ENCODE measurements around the gene EDN1.

The EDN1 gene

GRCh38 chr6:12294851-12295536 lies 4.8 kb downstream of the EDN1 start:
- no peaks in the 10 kb centered on the region for H3K36me3 ChIP-seq (ENCODE audit: low read length)
- no peaks in the 10 kb centered on the region for H4K20me1 ChIP-seq (ENCODE audit: low read depth, low read length)
- no peak overlapping the region for H2AFZ ChIP-seq (ENCODE audit: low read depth, low read length, severe bottlenecking)
- no peak overlapping the region for H3K27ac ChIP-seq (ENCODE audit: low read depth, low read length)
- no peaks in the 10 kb centered on the region for H3F3A ChIP-seq (ENCODE audit: insufficient read depth)
- no peaks in the 10 kb centered on the region for H3K9me2 ChIP-seq (replicated peaks; ENCODE audit: insufficient read depth, low read length)
- H3K9ac ChIP-seq (ENCODE audit: low read length): no peak overlapping the region
- TF ChIP-seq EZH2phosphoT487 (conservative IDR thresholded peaks at IDR 0.05; ENCODE audit: low read length): no peak
- TF ChIP-seq CTCF (IDR thresholded peaks at IDR 0.05; ENCODE audit: insufficient read depth, low read length, poor library complexity, severe bottlenecking): no peak
- no peak overlapping the region for H3K4me3 ChIP-seq (ENCODE audit: insufficient read depth, low read length, poor library complexity, severe bottlenecking)
- H3K79me2 ChIP-seq (ENCODE audit: insufficient read depth, low read length): no peaks in the 10 kb centered on the region
- H3K4me2 ChIP-seq (ENCODE audit: low read depth, low read length, poor library complexity, severe bottlenecking): no peak overlapping the region
- H3K9me3 ChIP-seq (ENCODE audit: insufficient read depth, low read length): no peaks in the 10 kb centered on the region
- H3K27me3 ChIP-seq (ENCODE audit: low read length): no peaks in the 10 kb centered on the region

- no peak overlapping the region for H3K4me3 ChIP-seq (ENCODE audit: insufficient read depth, low read length, poor library complexity, severe bottlenecking)
- no peak overlapping the region for H3K27ac ChIP-seq (ENCODE audit: low read depth, low read length)
- no peaks in the 10 kb centered on the region for H3K9me3 ChIP-seq (ENCODE audit: insufficient read depth, low read length)
- no peak overlapping the region for H3K9ac ChIP-seq (ENCODE audit: low read length)
- H3K9me2 ChIP-seq (replicated peaks; ENCODE audit: insufficient read depth, low read length): no peaks in the 10 kb centered on the region
- no peaks in the 10 kb centered on the region for H4K20me1 ChIP-seq (ENCODE audit: low read depth, low read length)
- H3F3A ChIP-seq (ENCODE audit: insufficient read depth): no peaks in the 10 kb centered on the region
- H2AFZ ChIP-seq (ENCODE audit: low read depth, low read length, severe bottlenecking): no peak overlapping the region
- no peaks in the 10 kb centered on the region for H3K36me3 ChIP-seq (ENCODE audit: low read length)
- TF ChIP-seq CTCF (IDR thresholded peaks at IDR 0.05; ENCODE audit: insufficient read depth, low read length, poor library complexity, severe bottlenecking) (no peak), EZH2phosphoT487 (conservative IDR thresholded peaks at IDR 0.05; ENCODE audit: low read length) (no peak)
- no peak overlapping the region for H3K4me2 ChIP-seq (ENCODE audit: low read depth, low read length, poor library complexity, severe bottlenecking)
- no peaks in the 10 kb centered on the region for H3K27me3 ChIP-seq (ENCODE audit: low read length)
- no peaks in the 10 kb centered on the region for H3K79me2 ChIP-seq (ENCODE audit: insufficient read depth, low read length)
Observed at GRCh38 chr6:12295558-12296254, 5.5 kb downstream of the EDN1 start.

GRCh38 chr6:12296255-12296573 lies 6.1 kb downstream of the EDN1 start:
- Histone ChIP-seq H3F3A (ENCODE audit: insufficient read depth) (no peaks in the 10 kb centered on the region), H3K27me3 (ENCODE audit: low read length) (no peaks in the 10 kb centered on the region), H3K36me3 (ENCODE audit: low read length) (no peaks in the 10 kb centered on the region), H3K4me2 (ENCODE audit: low read depth, low read length, poor library complexity, severe bottlenecking) (no peak overlapping the region), H3K4me3 (ENCODE audit: insufficient read depth, low read length, poor library complexity, severe bottlenecking) (no peak overlapping the region), H4K20me1 (ENCODE audit: low read depth, low read length) (no peaks in the 10 kb centered on the region), H2AFZ (ENCODE audit: low read depth, low read length, severe bottlenecking) (no peak overlapping the region), H3K9me3 (ENCODE audit: insufficient read depth, low read length) (no peaks in the 10 kb centered on the region), H3K27ac (ENCODE audit: low read depth, low read length) (no peak overlapping the region), H3K9me2 (replicated peaks; ENCODE audit: insufficient read depth, low read length) (no peaks in the 10 kb centered on the region), H3K79me2 (ENCODE audit: insufficient read depth, low read length) (no peaks in the 10 kb centered on the region), H3K9ac (ENCODE audit: low read length) (no peak overlapping the region)
- TF ChIP-seq EZH2phosphoT487 (conservative IDR thresholded peaks at IDR 0.05; ENCODE audit: low read length): no peak
- no peak for TF ChIP-seq CTCF (IDR thresholded peaks at IDR 0.05; ENCODE audit: insufficient read depth, low read length, poor library complexity, severe bottlenecking)

All from SU-DHL-6 (cell line).